HG03039 (cell line): Measurements from ENCODE around the gene IL19.
"Not testable (repeated sequence)": the region's sequence is repeated elsewhere in the genome, so short reads cannot be mapped to it uniquely, and the experiment has no call there.

Experiments
- ATAC-seq: cut with Tn5 transposase; IDR thresholded peaks from one replicate; pipeline ENCODE4 v1.9.1; 2021; ENCODE audit warnings: mild to moderate bottlenecking, moderate library complexity; ENCODE audit not compliant: unreplicated experiment

Gene IL19

DNA sequence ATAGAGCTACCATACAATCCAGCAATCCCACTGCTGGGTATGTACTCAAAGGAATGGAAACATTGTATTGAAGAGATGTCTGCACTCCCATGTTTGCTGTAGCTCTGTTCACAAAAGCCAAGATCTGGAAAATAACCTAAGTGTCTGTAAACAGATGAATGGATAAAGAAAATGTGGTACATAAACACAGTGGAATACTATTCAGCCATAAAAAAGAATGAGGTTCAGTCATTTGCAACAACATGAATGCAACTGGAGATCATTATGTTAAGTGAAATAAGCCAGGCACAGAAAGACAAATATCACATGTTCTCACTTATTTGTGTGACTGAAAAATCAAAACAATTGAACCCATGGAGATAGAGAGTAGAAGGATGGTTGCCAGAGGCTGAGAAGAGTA, 83.1 kb downstream of the IL19 start:
- not testable (repeated sequence) for ATAC-seq

DNA sequence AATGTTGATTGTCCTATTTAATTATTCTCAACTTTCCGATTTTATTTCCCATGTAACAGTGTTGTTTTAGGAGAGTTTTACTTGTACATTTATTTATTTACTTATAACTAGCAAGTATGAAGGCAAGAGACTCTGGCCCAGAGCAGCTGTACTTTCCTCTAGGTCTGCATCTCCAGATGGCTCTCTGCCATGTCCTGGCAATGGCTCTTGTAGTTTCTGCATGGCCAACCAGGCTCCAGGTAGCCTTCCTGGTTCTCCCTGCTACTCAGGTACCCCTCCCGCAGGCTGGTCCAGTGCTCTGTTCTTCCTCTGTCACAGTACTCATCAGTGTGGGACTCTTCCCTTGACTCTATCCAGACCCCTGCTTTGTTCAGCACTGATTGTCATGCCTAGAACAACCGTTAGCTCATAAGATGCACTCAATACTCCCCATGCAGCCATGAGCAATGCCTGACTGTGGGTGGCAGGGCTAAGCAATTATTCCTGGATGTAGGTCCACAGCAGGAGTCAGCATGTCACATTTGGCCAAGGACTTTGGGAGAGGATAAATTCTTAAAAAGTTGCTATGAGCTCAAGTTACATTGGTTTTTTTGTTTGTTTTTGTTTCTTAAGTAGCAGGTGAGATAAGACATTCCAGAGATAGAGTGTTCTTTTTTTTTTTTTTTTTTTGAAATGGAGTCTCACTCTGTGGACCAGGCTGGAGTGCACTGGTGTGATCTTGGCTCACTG, 84.0 kb downstream of the IL19 start:
- ATAC-seq = no peak

DNA sequence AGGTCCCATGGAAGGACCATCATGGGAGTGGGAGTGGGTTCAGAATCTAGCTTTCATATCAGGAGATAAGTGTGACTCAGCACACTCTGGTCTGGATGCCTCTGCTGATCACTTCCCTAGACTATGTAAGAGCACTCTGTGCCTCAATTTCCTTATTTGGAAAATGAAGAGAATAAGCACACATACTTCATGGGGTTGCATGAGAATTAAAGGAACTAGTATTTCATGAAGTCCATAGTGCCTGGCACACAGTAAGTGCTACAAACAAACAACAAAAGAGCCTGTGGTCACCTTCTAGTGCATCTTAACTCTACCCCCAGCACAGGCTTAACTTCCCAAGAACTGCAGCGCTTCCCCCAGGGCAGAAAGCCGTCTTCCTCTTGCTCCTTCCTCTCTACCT, 85.3 kb downstream of the IL19 start:
- ATAC-seq = no peak

DNA sequence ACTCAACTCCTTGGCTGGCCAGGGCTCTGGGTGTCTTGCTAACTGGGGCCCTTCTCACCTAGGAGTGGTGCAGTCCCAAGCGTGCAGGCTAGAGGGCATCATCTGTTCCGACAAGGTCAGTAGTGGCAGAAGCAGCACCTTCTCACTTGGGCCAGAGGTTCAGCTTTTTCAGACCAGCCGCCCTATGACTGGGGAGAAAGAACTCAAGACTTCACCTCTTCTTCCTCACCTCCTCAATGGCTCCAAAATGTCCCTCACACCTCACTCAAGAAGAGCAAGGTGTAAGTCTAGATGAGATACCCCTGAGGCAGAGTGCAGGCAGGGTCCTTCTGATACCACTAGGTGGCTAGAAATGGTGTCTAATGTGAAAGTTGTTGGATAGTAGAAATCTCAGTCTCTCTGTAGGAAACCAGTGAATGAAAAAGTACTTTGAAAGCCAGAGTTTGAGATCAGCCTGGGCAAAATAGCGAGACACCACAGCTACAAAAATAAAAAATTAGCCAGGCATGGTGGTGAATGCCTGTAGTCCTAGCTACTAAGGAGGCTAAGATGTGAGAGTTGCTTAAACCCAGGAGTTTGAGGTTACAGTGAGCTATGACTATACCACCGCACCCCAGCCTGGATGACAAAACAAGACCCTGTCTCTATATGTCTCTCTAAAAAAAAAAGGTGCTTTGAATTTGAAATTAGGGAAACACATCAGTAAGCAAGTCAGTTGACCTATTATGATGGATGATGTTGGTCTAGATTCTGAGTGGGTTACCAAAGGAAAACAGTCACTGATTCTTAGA, 86.3 kb downstream of the IL19 start:
- no peak for ATAC-seq

DNA sequence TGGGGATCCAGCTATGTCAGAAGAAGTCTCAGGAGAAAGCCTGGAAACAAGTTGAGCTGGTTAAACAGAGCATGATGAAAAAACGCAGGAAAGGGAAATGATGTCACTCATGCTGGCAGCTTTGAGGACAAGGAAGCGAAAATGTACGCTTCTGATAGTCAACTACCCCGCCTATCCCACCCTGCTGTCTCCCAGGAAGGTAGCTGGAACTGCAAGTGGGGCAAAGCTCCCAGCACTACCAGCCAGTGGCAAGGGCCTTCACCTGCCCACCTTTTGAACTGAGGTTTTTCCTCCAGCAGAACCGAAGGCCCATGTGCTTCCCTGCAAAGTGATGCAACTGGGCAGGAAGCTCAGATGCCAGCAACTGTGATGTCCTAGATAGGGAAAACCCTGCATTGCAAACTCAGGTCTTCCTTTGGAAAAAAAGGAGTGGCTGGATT, 88.5 kb downstream of the IL19 start:
- no peak for ATAC-seq

DNA sequence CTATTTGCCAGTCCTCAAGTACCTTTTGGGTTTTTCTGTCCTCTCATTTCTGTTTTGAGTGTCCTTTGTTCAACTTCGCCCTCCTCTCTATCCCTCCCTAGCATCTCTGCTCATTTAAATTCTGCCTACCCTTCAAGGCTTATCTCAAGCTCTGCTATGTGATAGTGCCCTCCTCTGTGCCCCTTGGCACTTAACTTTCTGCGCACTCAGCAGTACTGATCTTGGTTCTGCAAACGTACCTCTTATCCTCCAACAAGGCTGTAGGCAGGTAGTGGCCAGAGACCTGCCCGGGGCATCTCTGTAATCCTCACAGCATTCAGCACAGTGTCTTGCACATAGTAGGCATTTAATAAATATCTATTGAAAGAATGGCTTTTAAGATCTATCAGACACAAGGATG, 89.6 kb downstream of the IL19 start:
- ATAC-seq = no peak

DNA sequence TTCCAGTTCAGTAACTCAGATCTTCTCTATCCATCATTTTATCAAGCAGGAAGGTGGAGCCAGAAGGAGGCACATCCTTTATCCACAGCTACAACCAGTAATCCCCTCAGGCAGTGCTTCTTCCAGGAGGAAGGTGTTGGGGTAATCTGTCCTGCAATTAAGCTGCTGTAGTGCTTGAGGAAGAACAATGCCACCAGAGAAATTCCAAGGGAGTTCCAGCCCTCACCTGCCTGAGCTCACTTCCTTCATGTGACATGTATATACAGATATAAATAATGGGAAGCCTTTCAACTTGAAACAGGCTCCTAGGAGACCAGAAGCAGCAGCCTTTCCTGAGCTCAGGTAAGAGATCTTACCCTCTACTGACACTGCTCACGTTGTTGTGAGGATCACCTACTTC, 92.7 kb downstream of the IL19 start:
- ATAC-seq = no peak

DNA sequence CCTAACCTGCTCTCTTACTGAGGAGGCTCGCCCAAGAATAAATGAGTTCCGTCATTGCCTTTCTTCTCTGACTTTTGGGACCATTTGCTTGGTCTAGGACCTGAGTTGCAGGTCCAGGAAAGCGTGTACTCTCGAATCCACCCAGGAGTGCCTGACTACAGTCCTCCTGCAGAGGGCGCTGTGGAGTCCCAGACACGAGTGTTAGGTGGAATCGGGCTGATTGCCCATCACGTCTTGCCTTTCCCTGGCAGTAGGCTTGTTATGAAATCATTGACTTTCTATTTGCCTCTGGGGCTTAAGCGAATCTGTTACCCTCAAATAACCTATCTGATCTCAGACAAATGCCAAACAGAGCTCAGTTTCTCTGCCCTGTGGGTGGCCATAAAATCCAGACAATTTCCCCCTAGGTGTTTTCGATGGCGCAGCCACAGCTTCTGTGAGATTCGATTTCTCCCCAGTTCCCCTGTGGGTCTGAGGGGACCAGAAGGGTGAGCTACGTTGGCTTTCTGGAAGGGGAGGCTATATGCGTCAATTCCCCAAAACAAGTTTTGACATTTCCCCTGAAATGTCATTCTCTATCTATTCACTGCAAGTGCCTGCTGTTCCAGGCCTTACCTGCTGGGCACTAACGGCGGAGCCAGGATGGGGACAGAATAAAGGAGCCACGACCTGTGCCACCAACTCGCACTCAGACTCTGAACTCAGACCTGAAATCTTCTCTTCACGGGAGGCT, 94.5 kb downstream of the IL19 start, which contains the start of gene IL20:
IL20 (plus strand) TSS at position 685 of the 733 bp plus-strand sequence. CDS start 230 bp downstream, outside the sequence.
- ATAC-seq = no peak

DNA sequence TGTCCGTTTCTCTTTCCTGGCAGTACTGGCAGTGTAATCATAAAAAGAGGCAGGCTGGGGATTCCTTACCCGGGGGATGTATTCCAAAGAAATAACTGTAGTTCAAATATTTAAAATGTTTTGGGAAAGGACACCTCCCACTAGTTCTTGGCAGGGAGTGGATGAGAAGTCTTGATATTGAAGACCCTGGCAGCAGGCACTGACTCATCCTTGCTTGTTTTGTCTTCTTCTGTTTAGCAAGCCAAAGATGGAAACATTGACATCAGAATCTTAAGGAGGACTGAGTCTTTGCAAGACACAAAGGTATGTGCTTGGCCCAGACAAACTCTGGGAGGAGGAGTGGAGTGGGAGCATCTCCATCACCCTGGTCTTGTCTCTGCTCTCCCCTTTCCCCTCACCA, 95.5 kb downstream of the IL19 start:
- no peak for ATAC-seq

DNA sequence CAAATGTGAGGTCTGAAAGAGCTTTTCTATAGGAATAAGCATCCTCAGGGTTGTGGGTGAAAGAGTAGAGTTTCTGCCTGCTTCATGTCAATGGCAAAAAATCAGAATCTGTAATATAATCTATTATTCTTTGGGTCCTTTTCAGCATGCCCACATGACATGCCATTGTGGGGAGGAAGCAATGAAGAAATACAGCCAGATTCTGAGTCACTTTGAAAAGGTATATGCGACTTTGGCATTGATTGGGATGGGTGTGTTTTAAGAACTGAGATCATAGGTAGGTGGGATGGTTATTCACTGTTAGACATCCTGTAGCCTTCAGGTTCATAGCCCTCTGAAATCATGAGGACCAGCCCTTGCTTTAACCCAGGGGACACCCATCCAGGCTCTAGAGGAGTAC, 96.7 kb downstream of the IL19 start:
- ATAC-seq = no peak

DNA sequence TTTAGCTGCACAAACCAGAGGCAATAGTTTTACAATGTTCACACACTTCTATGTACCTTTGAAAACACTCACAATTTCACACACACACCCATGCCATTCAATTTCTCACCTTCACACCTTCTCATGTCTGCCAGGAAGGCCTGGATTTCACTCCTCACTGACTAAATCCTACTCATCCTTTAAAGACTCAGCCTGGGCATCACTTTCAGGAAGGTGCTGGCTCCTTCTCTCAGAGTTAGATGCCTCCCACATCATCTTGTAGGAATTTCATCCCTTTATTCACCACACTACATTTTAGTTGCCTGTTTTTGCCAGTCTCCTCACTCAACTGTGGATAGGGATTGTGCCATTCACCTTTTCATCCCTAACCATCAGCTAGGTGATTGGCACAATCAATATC, 97.1 kb downstream of the IL19 start:
- no peak for ATAC-seq

DNA sequence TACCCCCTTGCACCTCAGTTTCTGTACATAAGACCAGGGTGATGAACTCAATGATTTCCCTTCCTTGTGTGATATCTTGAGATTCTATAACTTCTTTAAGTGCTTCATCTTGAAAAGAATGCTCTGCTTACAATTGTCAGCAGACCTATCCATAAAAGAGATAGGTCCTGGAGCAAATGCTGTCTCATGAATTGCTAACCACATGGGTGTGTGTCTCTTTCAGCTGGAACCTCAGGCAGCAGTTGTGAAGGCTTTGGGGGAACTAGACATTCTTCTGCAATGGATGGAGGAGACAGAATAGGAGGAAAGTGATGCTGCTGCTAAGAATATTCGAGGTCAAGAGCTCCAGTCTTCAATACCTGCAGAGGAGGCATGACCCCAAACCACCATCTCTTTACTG, 97.7 kb downstream of the IL19 start:
- ATAC-seq = no peak

DNA sequence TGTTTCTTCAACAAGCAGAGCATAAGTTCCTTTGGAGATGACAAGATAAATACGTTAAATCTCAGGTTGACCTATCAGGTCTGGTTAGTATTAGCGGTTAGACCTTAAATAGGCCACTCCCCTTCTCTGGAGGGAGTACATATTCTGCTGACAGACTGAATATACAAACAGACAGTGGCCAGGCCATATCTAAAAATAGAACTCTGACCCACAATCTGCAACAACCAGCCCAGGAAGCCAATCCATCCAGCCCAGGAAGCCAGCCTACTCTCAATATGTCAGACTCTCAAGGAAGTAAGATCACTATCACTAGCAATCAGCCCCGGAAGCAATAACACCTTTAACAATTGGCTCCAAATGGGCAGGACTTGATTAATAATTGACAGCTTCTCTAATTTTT, 101.6 kb downstream of the IL19 start:
- ATAC-seq = no peak

DNA sequence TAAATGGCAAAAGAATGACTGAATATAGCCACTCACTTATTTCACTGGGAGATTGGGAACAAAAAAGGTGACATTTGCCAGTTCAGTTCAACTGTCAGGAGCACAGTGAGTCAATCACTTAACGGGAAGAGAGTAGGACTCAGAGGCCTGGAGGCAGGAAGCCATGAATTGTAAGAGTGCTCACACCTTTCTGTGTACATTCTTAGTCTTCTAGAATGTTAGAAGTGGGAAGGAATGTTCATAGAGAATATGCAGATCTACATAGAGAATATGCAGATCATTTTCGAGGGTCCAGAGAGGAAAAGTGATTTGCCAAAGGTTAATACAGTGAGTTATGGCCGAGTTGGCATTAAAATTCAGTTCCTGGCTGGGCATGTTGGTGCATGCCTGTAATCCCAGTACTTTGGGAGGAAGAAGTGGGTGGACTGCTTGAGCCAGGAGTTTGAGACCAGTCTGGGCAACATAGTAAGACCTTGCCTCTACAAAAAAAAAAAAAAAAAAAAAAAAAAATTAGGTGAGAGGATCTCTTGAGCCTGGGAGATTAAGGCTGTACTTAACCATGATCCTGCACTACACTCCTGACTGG, 103.1 kb downstream of the IL19 start:
- no peak for ATAC-seq

DNA sequence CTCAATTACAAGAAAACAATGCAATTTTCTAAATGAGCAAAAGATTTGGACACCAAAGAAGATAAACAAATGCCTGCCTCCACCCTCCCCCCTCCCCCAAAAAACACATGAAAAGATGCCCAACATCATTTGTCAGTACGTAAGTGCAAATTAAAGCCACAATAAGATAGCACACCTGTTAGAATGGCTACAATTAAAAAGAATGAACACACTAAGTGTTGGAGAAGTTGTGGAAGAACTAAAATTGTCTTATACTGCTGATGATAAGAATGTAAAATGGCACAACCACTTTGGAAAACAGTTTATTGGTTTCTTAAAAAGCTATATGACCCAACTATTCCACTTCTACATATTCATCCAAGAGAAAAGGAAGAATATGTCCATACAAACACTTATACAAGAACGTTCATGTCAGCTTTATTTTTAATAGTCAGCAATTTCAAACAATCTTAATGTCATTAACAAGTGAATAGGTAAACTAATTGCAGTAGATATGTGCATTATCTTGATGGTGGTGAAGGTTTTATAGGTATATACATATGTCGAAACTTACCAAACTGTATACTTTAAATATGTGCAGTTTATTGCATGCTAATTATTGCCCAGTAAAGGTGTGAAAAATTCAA, 105.3 kb downstream of the IL19 start:
- no peak for ATAC-seq

DNA sequence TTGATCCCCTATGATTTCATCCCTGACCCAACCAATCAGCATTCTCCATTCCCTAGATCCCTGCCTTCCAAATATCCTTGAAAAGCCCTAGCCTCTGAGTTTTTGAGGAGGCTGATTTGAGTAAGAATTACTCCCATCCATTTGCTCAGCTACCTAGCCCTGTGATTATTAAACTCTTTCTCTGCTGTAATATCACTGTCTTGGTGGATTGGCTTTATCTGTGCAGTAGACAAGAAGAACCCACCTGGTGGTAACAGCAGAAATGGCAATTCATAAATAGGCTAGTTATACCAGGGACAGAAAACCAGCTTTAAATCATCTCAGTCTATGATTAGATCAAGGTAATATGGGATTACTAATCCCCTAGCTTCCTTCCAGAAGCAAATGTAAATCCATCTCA, 107.9 kb downstream of the IL19 start:
- no peak for ATAC-seq

DNA sequence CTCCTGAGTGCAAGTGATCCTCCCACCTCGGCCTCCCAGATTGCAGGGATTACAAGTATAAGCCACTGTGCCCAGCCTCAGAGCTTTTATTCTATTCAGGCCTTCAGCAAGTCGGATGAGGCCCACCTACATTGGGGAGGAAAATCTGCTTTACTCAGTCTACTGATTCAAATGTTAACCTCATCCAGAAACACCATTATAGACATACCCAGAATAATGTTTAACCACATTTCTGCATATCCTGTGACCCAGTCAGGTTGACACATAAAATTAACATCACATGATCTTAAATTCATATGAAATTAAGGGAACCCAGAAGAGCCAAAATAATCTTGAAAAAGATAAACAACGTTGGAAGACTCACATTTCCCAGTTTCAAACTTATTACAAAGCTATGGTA, 109.7 kb downstream of the IL19 start:
- no peak for ATAC-seq

DNA sequence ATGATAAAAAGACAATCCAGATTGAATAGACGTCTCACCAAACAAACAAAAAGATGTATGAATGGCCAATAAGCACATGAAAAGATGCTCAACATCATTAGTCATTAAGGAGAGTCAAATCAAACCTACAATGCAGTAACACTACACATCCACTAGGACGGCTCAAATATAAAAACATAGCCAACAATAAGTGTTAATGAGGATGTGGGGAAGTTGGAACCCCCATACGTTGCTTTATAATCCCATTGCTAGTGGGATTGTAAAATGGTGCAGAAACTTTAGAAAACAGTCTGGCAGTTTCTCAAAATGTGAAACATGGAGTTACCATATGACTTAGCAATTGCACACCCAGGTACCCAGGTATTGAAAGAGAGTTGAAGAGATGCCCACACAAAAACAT, 112.0 kb downstream of the IL19 start:
- ATAC-seq = no peak

DNA sequence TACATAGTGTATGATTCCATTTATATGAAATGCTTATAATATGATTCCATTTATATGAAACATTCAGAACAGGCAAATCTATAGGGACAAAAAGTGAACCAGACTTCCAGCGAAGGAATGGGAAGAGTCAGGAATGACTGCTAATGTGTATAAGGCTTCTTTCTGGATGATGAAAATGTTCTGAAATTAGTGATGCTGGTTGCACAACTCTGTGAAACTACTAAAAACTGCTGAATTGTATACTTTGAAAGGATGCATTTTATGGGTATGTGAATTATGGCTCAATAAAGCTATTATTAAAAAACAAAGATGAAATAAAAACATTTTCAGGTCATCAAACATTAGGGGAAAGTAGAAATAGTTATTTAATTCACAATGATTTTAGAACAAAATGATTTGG, 112.6 kb downstream of the IL19 start:
- ATAC-seq = no peak

DNA sequence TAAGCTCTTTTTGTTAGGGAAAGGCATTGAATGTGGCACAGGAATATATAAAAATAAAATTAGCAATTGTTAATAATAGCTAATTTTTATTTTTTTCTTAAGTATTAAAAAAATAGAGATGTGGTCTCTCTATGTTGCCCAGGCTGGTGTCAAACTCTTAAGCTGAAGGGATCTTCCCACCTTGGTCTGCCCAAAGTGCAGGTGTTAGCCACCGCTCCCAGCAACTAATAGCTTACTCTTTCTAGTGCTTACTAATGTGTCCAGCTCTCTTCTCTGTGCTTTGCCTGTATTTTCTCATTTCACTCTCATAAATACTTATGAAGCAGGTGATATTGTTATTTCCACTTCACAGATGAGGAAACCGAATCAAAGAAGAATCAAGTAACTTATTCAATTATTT, 113.3 kb downstream of the IL19 start:
- ATAC-seq = no peak
